Fibroblast of skin of left quadriceps (primary cell): Measurements from ENCODE around the gene PRDM15.

ENCODE experiments used
- DNase-seq, 2 experiments: peaks; one replicate each; pipeline ENCODE4 v3.0.0-alpha.2; 2013; ENCODE audit warnings: low read depth in 2 of 2

PRDM15 gene

GRCh38 chr21:41864311-41865001, 14.7 kb downstream of the PRDM15 start:
- DNase-seq = no peak

GRCh38 chr21:41863439-41863740, 15.8 kb downstream of the PRDM15 start:
- no peak for DNase-seq

GRCh38 chr21:41861987-41862386, 17.2 kb downstream of the PRDM15 start:
- DNase-seq = no peak

DNA sequence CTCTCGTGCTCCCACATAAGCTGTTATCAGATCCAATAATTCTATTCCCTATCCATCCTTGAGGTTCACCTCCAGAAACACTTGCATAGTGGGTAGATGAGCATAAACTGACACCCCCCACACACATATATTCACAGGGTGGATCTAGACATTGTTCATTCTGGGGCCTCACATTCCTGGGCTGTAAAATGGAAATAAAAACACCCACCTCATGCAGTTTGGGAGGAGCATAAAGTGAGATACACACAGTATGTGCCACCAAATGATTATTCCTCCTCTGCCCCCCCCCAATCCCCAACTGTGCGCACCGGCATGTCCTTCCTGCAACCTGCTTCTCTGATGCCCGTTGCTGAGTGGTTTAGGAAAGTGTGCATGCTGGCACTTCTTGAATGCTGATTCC, 17.9 kb downstream of the PRDM15 start:
- no peak for DNase-seq

DNA sequence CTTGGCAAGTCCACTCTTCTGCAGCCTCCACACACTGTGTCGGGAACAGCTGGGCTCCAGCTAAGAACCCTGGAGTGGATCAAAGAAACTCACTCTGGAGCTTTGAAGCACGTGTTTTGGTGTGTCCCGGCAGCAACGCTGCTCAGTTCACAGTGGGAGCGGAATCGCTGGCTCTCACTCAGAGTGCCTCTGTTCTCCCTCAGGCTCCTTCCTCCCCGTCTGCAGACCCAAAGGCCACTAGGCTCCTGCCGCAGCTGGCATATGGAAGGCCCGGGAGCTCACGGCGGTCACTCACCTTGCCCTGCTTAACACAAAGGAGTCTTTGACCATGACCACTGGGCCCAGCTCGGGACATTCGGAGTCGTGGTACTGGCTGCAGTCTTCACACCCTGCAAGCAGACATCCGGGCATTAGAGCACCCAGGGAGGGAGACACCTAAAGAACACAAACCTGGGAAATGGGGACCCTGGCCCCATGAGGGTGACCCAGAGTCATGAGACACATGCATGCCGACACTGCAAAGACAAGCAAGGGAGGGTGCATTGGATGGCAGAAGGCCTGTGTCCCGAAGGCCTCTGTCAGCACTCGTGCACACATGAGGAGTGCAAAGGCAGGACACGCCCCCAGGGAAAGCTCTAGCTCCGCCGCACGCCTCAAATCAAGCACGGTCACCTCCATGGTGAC, 19.7 kb downstream of the PRDM15 start:
- no peak for DNase-seq

DNA sequence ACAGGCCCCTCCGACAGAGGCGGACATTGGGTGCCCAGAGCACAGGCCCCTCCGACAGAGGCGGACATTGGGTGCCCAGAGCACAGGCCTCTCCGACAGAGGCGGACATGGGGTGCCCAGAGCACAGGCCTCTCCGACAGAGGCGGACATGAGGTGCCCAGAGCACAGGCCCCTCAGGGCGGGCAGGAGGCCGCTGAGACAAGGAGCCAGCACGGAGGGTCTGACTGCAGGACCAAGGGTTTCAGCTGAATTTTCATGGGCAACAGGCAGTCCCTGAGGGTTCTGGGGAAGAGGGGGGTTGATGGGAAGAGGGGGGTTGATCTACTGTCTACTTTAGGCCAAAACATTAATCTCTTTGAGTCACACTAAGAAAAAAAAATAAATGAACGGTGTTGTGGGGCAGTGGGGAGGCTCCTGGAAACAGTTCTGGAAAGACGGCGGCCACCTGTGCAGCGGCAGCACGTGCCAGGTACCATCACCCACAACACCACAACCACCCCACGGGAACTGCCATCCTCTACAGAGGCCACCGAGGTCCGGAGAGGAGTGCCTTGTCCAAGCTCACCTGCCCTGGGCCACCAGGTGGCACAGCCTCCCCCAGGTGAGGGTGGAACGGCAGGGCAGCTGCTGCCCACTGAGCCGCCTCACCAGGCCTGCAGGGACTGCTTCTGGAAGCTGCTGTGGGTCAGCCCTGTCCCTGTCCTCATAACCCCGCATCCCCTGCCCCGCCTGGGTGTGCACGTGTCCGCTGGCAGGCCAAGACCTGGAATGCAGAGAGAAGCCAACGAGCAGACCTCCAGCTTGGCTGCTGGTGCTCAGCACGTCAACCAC, 20.5 kb downstream of the PRDM15 start:
- DNase-seq = no peak

- no peak for DNase-seq
Observed at GRCh38 chr21:41857771-41858300, 21.3 kb downstream of the PRDM15 start.

DNA sequence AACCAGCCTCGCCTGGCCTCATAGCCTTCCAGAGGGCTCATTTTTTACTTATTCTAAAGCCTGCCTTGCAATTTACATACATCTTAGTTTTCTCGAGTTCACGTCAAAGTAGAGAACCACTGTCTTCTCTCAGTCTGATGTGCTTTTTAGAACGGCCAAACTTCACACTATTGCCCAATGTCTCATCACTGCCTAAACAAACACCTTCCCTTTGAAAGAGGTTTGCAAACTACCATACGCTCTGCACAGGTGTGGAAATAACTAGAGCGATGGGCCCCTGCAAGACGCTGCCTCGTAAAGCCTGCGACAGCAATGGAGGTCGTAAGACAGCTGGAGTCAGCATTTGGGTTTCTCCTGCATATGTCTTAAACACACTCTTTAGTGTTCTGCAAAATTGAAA, 22.6 kb downstream of the PRDM15 start:
- DNase-seq = no peak

GRCh38 chr21:41854426-41854995, 24.6 kb downstream of the PRDM15 start:
- no peak for DNase-seq

DNA sequence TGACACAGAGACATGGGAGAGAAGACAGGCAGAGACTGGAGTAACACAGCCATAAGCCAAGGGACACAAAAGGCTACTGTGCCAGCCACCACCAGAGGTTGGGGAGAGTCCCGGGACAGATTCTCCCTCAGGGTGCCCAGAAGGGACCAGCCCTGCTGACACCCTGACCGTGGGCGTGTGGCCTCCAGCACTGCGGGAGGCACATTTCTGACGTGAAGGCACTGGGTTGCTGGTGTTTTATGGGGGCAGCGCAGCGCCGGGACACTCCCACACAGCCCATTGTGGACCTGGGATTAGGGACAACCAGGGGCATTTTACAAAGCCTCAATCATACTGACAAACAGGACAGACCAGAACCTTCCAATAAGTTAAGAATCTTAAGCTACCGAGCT, 26.2 kb downstream of the PRDM15 start:
- DNase-seq = no peak

GRCh38 chr21:41852151-41852928, 26.8 kb downstream of the PRDM15 start:
- no peak for DNase-seq

GRCh38 chr21:41851090-41851790, 27.9 kb downstream of the PRDM15 start:
- DNase-seq = no peak

GRCh38 chr21:41850085-41850484, 29.1 kb downstream of the PRDM15 start:
- no peak for DNase-seq

DNA sequence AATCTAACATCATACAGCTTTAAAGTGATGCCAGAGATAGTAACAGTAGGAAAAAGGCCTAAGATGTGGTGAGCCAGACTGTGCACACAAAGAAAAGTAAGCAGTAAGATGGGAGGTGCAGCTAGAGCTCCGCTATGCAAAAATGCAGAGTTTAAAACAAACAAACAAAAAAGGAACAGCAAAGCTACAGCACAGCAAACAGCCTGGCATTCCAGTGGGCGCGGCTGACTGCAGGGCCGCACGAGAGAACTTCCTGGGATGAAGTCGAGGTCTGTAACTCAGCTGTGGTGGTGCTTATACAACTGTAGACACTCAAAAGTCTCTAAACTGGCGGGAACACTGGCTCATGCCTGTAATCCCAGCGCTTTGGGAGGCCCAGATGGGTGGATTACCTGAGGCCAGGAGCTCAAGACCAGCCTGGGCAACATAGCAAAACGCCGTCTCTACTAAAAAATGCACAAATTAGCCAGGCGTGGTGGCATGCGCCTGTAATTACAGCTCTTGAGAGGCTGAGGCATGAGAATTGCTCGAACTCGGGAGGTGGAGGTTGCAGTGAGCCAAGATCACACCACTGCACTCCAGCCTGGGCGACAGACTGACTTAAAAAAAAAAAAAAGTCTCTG, 30.1 kb downstream of the PRDM15 start:
- DNase-seq = no peak

GRCh38 chr21:41848533-41848932, 30.6 kb downstream of the PRDM15 start:
- DNase-seq = no peak

- peak; percentile 29 to 33 for DNase-seq
Observed at GRCh38 chr21:41847066-41847804, 31.9 kb downstream of the PRDM15 start.

DNA sequence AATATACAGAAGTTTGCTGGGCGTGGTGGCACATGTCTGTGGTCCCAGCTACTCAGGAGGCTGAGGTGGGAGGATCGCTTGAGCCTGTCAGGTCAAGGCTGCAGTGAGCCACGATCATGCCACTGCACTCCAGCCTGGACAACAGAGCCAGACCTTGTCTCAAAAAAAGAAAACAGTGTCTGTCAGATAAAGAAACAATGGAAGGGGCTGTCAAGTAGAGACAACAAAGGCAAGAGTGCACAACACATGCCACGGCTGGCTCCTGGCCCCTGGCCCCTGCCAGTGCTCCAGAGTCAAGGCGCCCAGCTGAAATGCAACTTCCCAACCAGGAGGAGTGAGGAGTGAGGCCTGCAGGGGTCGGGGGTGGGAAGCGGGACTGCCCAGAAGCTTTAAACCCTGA, 32.6 kb downstream of the PRDM15 start:
- DNase-seq = no peak

GRCh38 chr21:41846033-41846317, 33.2 kb downstream of the PRDM15 start:
- DNase-seq = no peak

DNA sequence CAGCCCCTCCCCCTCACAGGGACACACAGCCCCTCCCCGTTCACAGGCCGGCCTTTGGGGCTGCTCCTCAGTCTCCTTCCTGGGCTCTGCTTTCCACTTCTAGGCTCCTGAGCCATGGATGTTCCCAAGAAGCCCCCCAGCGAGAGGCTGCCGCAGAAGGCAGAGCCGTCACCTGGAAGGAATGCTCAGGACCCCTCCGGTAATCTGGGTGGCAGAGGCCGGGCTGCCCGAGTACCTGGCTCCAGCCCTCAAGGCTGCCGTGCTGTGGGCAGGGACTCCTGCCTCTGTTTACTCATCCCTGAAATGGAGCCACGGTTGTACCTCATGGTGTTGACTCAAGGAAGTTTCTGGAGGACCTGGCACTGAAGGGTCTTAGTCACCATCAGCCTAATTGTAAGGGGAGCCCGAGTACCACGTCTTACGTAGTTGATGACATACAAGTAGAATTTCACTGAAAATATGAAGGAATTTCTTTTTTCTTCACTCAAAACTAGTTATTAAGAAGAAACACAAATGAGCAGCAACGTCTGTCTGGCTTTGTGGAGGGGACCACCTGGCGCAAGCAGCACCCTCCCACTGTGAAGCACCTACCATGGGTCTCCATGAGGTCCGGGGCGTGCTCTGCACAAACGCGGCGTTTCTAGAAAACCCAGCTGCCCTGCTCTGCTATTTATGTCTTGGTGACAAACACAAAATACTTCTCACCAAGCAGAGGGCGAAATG, 33.7 kb downstream of the PRDM15 start:
- no peak for DNase-seq
